SU-DHL-6 (cell line): Measurements from ENCODE around the gene ITPRIPL1.

Source experiments
- H2AFZ ChIP-seq: fragments of 200-600 bp; sonication (generic); 2 replicates; pipeline ENCODE4 v1.6.1; 2014; ENCODE audit warnings: low read depth, mild to moderate bottlenecking, moderate library complexity, mixed read lengths, antibody characterized with exemption, low read length; ENCODE audit not compliant: severe bottlenecking
- H3F3A ChIP-seq: fragments of 200-600 bp; shearing (Covaris generic); 2 replicates; pipeline ENCODE4 v1.6.0; 2016; ENCODE audit warnings: antibody characterized with exemption, mild to moderate bottlenecking; ENCODE audit not compliant: insufficient read depth
- H3K27ac ChIP-seq: fragments of 200-600 bp; sonication (generic); 2 replicates; pipeline ENCODE4 v1.5.1; 2016; ENCODE audit warnings: low read depth, mild to moderate bottlenecking, low read length, moderate library complexity, mixed read lengths
- H3K27me3 ChIP-seq: fragments of 200-600 bp; sonication (generic), shearing (Covaris generic); 2 replicates; pipeline ENCODE4 v1.6.0; 2014; ENCODE audit warnings: mild to moderate bottlenecking, low read length
- H3K36me3 ChIP-seq: fragments of 200-600 bp; sonication (generic); 2 replicates; pipeline ENCODE4 v1.6.1; 2014; ENCODE audit warnings: mild to moderate bottlenecking, low read length, mixed read lengths
- H3K4me2 ChIP-seq: fragments of 300-600, 200-600 bp; shearing (Covaris generic), sonication (generic); 2 replicates; pipeline ENCODE4 v1.6.0; 2014; ENCODE audit warnings: low read length, low read depth, mild to moderate bottlenecking; ENCODE audit not compliant: poor library complexity, severe bottlenecking
- H3K4me3 ChIP-seq: fragments of 200-600 bp; sonication (generic); 2 replicates; pipeline ENCODE4 v1.5.1; 2014; ENCODE audit warnings: antibody characterized with exemption, low read length, mild to moderate bottlenecking, mixed read lengths; ENCODE audit not compliant: insufficient read depth, poor library complexity, severe bottlenecking
- H3K79me2 ChIP-seq: fragments of 200-600 bp; sonication (generic); 2 replicates; pipeline ENCODE4 v1.6.1; 2014; ENCODE audit warnings: mild to moderate bottlenecking, low read length, moderate library complexity; ENCODE audit not compliant: insufficient read depth
- H3K9ac ChIP-seq: fragments of 200-600 bp; sonication (generic); 2 replicates; pipeline ENCODE4 v1.7.0; 2014; ENCODE audit warnings: mild to moderate bottlenecking, low read length
- H3K9me2 ChIP-seq: fragments of 200-600 bp; sonication (generic); replicated peaks from 2 replicates; pipeline ENCODE4 v1.6.1; 2014; ENCODE audit warnings: low read length; ENCODE audit not compliant: insufficient read depth
- H3K9me3 ChIP-seq: fragments of 200-600 bp; sonication (generic); 2 replicates; pipeline ENCODE4 v1.6.1; 2014; ENCODE audit warnings: low read length, mixed read lengths; ENCODE audit not compliant: insufficient read depth
- H4K20me1 ChIP-seq: fragments of 200-600 bp; sonication (generic); 2 replicates; pipeline ENCODE4 v1.6.1; 2014; ENCODE audit warnings: low read depth, mild to moderate bottlenecking, antibody characterized with exemption, low read length, moderate library complexity, mixed read lengths
- EZH2phosphoT487 ChIP-seq: fragments of 200-600 bp; sonication (generic), shearing (Covaris generic); conservative IDR thresholded peaks from 2 replicates; pipeline ENCODE4 v1.6.1; 2018; ENCODE audit warnings: mild to moderate bottlenecking, antibody characterized with exemption, low read length, moderate library complexity, mixed read lengths
- TF ChIP-seq, protein P1 (sequence below): fragments of 200-600 bp; sonication (generic); IDR thresholded peaks from one replicate; pipeline ENCODE4 v1.5.1; 2017; ENCODE audit warnings: antibody characterized with exemption, mild to moderate bottlenecking, low read length, moderate library complexity; ENCODE audit not compliant: insufficient read depth, poor library complexity, severe bottlenecking

The ITPRIPL1 gene

GRCh38 chr2:96320728-96321622, 4.1 kb upstream of the ITPRIPL1 start:
- H4K20me1 ChIP-seq, result no peaks in the 10 kb centered on the region
- H3K36me3 ChIP-seq, result no peaks in the 10 kb centered on the region
- H3K27me3 ChIP-seq, result no peaks in the 10 kb centered on the region
- H3K9ac ChIP-seq, result peak overlapping the region; percentile 80
- H3K9me2 ChIP-seq, result no peaks in the 10 kb centered on the region
- peaks cover 14% of the 10 kb centered on the region for H3F3A ChIP-seq
- peak overlapping the region; percentile 75 for H3K4me2 ChIP-seq
- H3K79me2 ChIP-seq, result peaks cover 37% of the 10 kb centered on the region
- TF ChIP-seq, protein P1, sequence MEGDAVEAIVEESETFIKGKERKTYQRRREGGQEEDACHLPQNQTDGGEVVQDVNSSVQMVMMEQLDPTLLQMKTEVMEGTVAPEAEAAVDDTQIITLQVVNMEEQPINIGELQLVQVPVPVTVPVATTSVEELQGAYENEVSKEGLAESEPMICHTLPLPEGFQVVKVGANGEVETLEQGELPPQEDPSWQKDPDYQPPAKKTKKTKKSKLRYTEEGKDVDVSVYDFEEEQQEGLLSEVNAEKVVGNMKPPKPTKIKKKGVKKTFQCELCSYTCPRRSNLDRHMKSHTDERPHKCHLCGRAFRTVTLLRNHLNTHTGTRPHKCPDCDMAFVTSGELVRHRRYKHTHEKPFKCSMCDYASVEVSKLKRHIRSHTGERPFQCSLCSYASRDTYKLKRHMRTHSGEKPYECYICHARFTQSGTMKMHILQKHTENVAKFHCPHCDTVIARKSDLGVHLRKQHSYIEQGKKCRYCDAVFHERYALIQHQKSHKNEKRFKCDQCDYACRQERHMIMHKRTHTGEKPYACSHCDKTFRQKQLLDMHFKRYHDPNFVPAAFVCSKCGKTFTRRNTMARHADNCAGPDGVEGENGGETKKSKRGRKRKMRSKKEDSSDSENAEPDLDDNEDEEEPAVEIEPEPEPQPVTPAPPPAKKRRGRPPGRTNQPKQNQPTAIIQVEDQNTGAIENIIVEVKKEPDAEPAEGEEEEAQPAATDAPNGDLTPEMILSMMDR, result no peak
- no peak for TF ChIP-seq EZH2phosphoT487
- H3K27ac ChIP-seq, result peak overlapping the region; percentile 84
- H3K9me3 ChIP-seq, result no peaks in the 10 kb centered on the region
- peak overlapping the region; percentile 35 for H2AFZ ChIP-seq
- H3K4me3 ChIP-seq, result peak overlapping the region; percentile 66

GRCh38 chr2:96323849-96324248, 1.3 kb upstream of the ITPRIPL1 start:
- H3K36me3 ChIP-seq, result 0 out of 2 replicates have a peak, but pooled peaks cover 3% of the 10 kb centered on the region
- peaks cover 12% of the 10 kb centered on the region for H3F3A ChIP-seq
- H3K9me3 ChIP-seq, result no peaks in the 10 kb centered on the region
- no peaks in the 10 kb centered on the region for H3K9me2 ChIP-seq
- no peaks in the 10 kb centered on the region for H4K20me1 ChIP-seq
- no peak overlapping the region for H3K4me2 ChIP-seq
- H3K4me3 ChIP-seq, result no peak overlapping the region
- peaks cover 63% of the 10 kb centered on the region for H3K79me2 ChIP-seq
- TF ChIP-seq, protein P1, result no peak
- no peak for TF ChIP-seq EZH2phosphoT487
- H3K27me3 ChIP-seq, result no peaks in the 10 kb centered on the region
- H3K9ac ChIP-seq, result no peak overlapping the region
- no peak overlapping the region for H2AFZ ChIP-seq
- H3K27ac ChIP-seq, result no peak overlapping the region

- Histone ChIP-seq H3K4me2 (peak overlapping the region; percentile 77), H3K4me3 (peak overlapping the region; percentile 94), H3K9me2 (no peaks in the 10 kb centered on the region), H3F3A (peaks cover 6% of the 10 kb centered on the region), H4K20me1 (no peaks in the 10 kb centered on the region), H3K9me3 (no peaks in the 10 kb centered on the region), H3K27me3 (no peaks in the 10 kb centered on the region), H3K79me2 (peaks cover 60% of the 10 kb centered on the region), H3K36me3 (0 out of 2 replicates have a peak, but pooled peaks cover 3% of the 10 kb centered on the region), H3K9ac (peak overlapping the region; percentile 81), H3K27ac (peak overlapping the region; percentile 69), H2AFZ (peak overlapping the region; percentile 79)
- TF ChIP-seq EZH2phosphoT487, result no peak
- TF ChIP-seq, protein P1, result no peak
These were observed 436 bp upstream of the ITPRIPL1 start for GRCh38 chr2:96324721-96325040.
